SK-N-SH (cell line): ENCODE data around the gene RIT1.

Experiments used
- CHD2 ChIP-seq: fragments of 150-350 bp; IDR thresholded peaks from 2 replicates; pipeline ENCODE4 v1.6.1; 2018; ENCODE audit warnings: low read length; ENCODE audit not compliant: partially characterized antibody
- EP300 ChIP-seq, 2 experiments: IDR thresholded peaks; 2 replicates each; pipeline versions ENCODE4 v1.4.0 to v1.6.1; 2012; ENCODE audit warnings: borderline replicate concordance in 1 of 2, low read depth in 1 of 2, low read length in 1 of 2
- EZH2phosphoT487 ChIP-seq: fragments of 200-600 bp; sonication (generic); IDR thresholded peaks from 2 replicates; pipeline ENCODE4 v1.6.1; 2017; ENCODE audit warnings: low read depth, mixed run types, mild to moderate bottlenecking, antibody characterized with exemption, moderate library complexity, borderline replicate concordance
- JUND ChIP-seq: IDR thresholded peaks from 2 replicates; pipeline ENCODE4 v1.4.0; 2012
- NRF1 ChIP-seq: IDR thresholded peaks from 2 replicates; pipeline ENCODE4 v1.6.1; 2012; ENCODE audit warnings: low read depth, mild to moderate bottlenecking, low read length
- POLR2AphosphoS5 ChIP-seq: IDR thresholded peaks from 2 replicates; pipeline ENCODE4 v1.6.1; 2012; ENCODE audit warnings: low read depth, low read length
- RCOR1 ChIP-seq: fragments of 150-350 bp; IDR thresholded peaks from 2 replicates; pipeline ENCODE4 v1.6.1; 2017; ENCODE audit warnings: antibody characterized with exemption, low read length
- TAF1 ChIP-seq: IDR thresholded peaks from 2 replicates; pipeline ENCODE4 v1.6.1; 2012; ENCODE audit warnings: low read depth, mild to moderate bottlenecking, low read length, moderate library complexity, borderline replicate concordance
- YY1 ChIP-seq: IDR thresholded peaks from 2 replicates; pipeline ENCODE4 v1.4.0; 2012; ENCODE audit warnings: low read depth, mild to moderate bottlenecking
- TF ChIP-seq, protein P1 (sequence below): fragments of 200-600 bp; sonication (generic); IDR thresholded peaks from 2 replicates; pipeline ENCODE4 v1.6.1; 2017; ENCODE audit warnings: antibody characterized with exemption, mild to moderate bottlenecking, moderate library complexity
- TF ChIP-seq, protein P2 (sequence below): IDR thresholded peaks from 2 replicates; pipeline ENCODE4 v1.6.1; 2012; ENCODE audit warnings: mild to moderate bottlenecking, low read depth, low read length, moderate library complexity
- TF ChIP-seq, protein P3 (sequence below): IDR thresholded peaks from 2 replicates; pipeline ENCODE4 v1.4.0; 2012; ENCODE audit warnings: low read depth, borderline replicate concordance

DNA sequence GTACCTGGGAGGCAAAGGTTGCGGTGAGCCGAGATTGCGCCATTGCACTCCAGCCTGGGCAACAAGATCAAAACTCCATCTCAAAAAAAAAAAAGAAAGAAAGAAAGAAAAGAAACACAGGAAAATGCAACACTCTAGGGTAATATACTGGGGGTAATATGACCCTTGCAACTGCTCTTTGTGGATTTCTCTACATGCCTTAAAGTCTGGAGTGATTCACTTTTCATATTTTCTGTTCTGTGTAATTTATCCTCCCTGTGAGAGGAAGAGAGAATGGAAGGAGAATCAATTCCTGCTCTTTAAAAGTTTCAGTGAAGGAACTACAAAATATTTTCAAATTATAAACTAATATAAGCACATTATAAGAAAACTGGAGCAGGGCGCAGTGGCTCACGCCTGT lies 22.7 kb downstream of the RIT1 start:
- TF ChIP-seq POLR2AphosphoS5 (no peak), JUND (peak; percentile 27; the same call in 1 of the 2 replicates), RCOR1 (no peak), EP300 (IDR thresholded peaks at IDR 0.05; ENCODE audit: borderline replicate concordance in 1 of 2, low read depth in 1 of 2, low read length in 1 of 2) (no peak), CHD2 (no peak), NRF1 (no peak), EZH2phosphoT487 (no peak), YY1 (no peak), TAF1 (no peak)
- TF ChIP-seq, protein P1, sequence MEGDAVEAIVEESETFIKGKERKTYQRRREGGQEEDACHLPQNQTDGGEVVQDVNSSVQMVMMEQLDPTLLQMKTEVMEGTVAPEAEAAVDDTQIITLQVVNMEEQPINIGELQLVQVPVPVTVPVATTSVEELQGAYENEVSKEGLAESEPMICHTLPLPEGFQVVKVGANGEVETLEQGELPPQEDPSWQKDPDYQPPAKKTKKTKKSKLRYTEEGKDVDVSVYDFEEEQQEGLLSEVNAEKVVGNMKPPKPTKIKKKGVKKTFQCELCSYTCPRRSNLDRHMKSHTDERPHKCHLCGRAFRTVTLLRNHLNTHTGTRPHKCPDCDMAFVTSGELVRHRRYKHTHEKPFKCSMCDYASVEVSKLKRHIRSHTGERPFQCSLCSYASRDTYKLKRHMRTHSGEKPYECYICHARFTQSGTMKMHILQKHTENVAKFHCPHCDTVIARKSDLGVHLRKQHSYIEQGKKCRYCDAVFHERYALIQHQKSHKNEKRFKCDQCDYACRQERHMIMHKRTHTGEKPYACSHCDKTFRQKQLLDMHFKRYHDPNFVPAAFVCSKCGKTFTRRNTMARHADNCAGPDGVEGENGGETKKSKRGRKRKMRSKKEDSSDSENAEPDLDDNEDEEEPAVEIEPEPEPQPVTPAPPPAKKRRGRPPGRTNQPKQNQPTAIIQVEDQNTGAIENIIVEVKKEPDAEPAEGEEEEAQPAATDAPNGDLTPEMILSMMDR, result no peak
- TF ChIP-seq, protein P2, sequence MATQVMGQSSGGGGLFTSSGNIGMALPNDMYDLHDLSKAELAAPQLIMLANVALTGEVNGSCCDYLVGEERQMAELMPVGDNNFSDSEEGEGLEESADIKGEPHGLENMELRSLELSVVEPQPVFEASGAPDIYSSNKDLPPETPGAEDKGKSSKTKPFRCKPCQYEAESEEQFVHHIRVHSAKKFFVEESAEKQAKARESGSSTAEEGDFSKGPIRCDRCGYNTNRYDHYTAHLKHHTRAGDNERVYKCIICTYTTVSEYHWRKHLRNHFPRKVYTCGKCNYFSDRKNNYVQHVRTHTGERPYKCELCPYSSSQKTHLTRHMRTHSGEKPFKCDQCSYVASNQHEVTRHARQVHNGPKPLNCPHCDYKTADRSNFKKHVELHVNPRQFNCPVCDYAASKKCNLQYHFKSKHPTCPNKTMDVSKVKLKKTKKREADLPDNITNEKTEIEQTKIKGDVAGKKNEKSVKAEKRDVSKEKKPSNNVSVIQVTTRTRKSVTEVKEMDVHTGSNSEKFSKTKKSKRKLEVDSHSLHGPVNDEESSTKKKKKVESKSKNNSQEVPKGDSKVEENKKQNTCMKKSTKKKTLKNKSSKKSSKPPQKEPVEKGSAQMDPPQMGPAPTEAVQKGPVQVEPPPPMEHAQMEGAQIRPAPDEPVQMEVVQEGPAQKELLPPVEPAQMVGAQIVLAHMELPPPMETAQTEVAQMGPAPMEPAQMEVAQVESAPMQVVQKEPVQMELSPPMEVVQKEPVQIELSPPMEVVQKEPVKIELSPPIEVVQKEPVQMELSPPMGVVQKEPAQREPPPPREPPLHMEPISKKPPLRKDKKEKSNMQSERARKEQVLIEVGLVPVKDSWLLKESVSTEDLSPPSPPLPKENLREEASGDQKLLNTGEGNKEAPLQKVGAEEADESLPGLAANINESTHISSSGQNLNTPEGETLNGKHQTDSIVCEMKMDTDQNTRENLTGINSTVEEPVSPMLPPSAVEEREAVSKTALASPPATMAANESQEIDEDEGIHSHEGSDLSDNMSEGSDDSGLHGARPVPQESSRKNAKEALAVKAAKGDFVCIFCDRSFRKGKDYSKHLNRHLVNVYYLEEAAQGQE, result no peak
- TF ChIP-seq, protein P3, sequence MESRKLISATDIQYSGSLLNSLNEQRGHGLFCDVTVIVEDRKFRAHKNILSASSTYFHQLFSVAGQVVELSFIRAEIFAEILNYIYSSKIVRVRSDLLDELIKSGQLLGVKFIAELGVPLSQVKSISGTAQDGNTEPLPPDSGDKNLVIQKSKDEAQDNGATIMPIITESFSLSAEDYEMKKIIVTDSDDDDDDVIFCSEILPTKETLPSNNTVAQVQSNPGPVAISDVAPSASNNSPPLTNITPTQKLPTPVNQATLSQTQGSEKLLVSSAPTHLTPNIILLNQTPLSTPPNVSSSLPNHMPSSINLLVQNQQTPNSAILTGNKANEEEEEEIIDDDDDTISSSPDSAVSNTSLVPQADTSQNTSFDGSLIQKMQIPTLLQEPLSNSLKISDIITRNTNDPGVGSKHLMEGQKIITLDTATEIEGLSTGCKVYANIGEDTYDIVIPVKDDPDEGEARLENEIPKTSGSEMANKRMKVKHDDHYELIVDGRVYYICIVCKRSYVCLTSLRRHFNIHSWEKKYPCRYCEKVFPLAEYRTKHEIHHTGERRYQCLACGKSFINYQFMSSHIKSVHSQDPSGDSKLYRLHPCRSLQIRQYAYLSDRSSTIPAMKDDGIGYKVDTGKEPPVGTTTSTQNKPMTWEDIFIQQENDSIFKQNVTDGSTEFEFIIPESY, result no peak
